GM06990 (cell line): ENCODE data around the gene MICALL1.

Experiments
- DNase-seq: peaks from one replicate; pipeline ENCODE4 v3.0.0-alpha.2; 2011; ENCODE audit not compliant: insufficient read length; ENCODE audit errors: extremely low read depth
- H3K27me3 ChIP-seq: replicated peaks from 2 replicates; pipeline ENCODE4 v1.6.0; 2011; ENCODE audit warnings: low read length; ENCODE audit not compliant: control insufficient read depth, insufficient read depth
- H3K36me3 ChIP-seq: 2 replicates; pipeline ENCODE4 v1.5.1; 2011; ENCODE audit warnings: low read length; ENCODE audit not compliant: control insufficient read depth, insufficient read depth
- H3K4me3 ChIP-seq: replicated peaks from 2 replicates; pipeline ENCODE4 v1.5.1; 2011; ENCODE audit warnings: low read depth, mild to moderate bottlenecking, control low read depth, low read length
- TF ChIP-seq, protein P1 (sequence below): IDR thresholded peaks from 2 replicates; pipeline ENCODE4 v1.5.1; 2011; ENCODE audit warnings: low read length, control low read depth, mild to moderate bottlenecking, inconsistent platforms; ENCODE audit not compliant: insufficient read depth, poor library complexity, severe bottlenecking

The MICALL1 gene

GRCh38 chr22:37981282-37982011, 75.3 kb downstream of the MICALL1 start:
- Histone ChIP-seq H3K36me3 (no peaks in the 10 kb centered on the region), H3K27me3 (no peaks in the 10 kb centered on the region), H3K4me3 (no peak overlapping the region)
- TF ChIP-seq, protein P1, sequence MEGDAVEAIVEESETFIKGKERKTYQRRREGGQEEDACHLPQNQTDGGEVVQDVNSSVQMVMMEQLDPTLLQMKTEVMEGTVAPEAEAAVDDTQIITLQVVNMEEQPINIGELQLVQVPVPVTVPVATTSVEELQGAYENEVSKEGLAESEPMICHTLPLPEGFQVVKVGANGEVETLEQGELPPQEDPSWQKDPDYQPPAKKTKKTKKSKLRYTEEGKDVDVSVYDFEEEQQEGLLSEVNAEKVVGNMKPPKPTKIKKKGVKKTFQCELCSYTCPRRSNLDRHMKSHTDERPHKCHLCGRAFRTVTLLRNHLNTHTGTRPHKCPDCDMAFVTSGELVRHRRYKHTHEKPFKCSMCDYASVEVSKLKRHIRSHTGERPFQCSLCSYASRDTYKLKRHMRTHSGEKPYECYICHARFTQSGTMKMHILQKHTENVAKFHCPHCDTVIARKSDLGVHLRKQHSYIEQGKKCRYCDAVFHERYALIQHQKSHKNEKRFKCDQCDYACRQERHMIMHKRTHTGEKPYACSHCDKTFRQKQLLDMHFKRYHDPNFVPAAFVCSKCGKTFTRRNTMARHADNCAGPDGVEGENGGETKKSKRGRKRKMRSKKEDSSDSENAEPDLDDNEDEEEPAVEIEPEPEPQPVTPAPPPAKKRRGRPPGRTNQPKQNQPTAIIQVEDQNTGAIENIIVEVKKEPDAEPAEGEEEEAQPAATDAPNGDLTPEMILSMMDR: no peak
- DNase-seq: no peak

- no peak overlapping the region for H3K4me3 ChIP-seq
- TF ChIP-seq, protein P1: no peak
- no peaks in the 10 kb centered on the region for H3K36me3 ChIP-seq
- H3K27me3 ChIP-seq: no peaks in the 10 kb centered on the region
- DNase-seq: no peak
Observed at GRCh38 chr22:37982151-37982785, 76.2 kb downstream of the MICALL1 start.

GRCh38 chr22:37982938-37983859, 77.1 kb downstream of the MICALL1 start:
- Histone ChIP-seq H3K27me3 (no peaks in the 10 kb centered on the region), H3K4me3 (no peak overlapping the region), H3K36me3 (no peaks in the 10 kb centered on the region)
- DNase-seq: no peak
- TF ChIP-seq, protein P1: no peak

DNA sequence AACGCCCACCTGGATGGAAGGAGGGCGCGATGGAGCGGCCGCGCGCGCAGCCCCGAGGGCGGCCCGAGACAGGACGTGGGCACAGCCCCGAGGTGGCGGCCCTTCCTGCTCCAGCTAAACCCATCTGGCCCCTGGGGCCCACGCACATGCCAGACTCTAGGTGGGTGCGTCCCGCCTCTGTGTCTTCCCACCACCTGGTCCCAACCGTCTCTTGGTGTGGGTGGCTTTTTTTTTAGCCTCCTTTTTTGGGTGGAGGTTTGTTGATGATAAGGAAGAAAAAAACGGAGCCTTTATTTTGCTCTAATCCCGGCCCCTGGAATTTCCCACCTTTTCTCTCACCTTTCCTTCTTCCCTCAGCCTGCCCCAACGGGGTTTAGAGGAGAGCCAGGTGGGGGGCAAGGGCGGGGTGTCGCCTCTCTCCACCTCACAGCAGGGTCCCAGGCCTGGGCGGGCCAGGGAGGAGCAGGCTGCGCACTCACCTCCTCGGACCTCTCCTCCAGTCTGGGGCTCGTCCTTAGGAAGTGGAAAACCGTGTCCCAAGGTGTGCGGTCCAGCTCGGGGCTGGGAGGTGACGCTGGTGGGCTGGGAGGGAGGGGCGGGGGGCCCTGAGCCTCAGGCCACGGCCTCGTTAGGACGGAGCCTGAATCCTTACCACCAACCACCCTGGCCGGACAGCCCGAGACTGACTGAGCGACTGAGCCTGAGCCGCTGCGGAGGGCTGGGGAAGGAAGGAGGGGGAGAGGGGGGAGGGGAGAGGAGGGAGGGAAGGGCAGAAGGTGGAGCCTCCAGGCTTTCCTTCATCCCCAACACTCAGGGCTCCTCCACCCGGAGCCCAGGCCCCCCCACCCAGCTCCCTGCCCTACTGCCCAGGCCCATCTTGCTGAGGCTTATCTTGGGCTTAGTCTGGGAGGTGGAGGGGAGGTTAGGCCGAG, 78.0 kb downstream of the MICALL1 start, which contains the start of gene SOX10:
SOX10 (minus strand) TSS at position 696 of the 932 bp plus-strand sequence. CDS start 771 bp downstream, outside the sequence.
- Histone ChIP-seq H3K4me3 (no peak within 1 kb of the TSS), H3K27me3 (no peaks in the 10 kb centered on the region), H3K36me3 (no peaks in the 10 kb centered on the region)
- TF ChIP-seq, protein P1: no peak
- DNase-seq: no peak

- no peaks in the 10 kb centered on the region for H3K27me3 ChIP-seq
- no peak overlapping the region for H3K4me3 ChIP-seq
- H3K36me3 ChIP-seq: no peaks in the 10 kb centered on the region
- DNase-seq: no peak
- TF ChIP-seq, protein P1: no peak
Observed at GRCh38 chr22:37985050-37985585, 79.0 kb downstream of the MICALL1 start.
